Skeletal muscle satellite cell (primary cell): ENCODE data around the gene PREB.
"Not testable (repeated sequence)": the region's sequence is repeated elsewhere in the genome, so short reads cannot be mapped to it uniquely, and the experiment has no call there.

Source experiments
- H3K27me3 ChIP-seq: 2 replicates; pipeline ENCODE4 v1.7.0; 2013; ENCODE audit warnings: low read length; ENCODE audit not compliant: control insufficient read depth, insufficient read depth
- H3K36me3 ChIP-seq: 2 replicates; pipeline ENCODE4 v1.7.0; 2013; ENCODE audit warnings: mild to moderate bottlenecking, control low read depth, low read length; ENCODE audit not compliant: insufficient read depth
- H3K4me1 ChIP-seq: 2 replicates; pipeline ENCODE4 v1.7.0; 2013; ENCODE audit warnings: low read length; ENCODE audit not compliant: control insufficient read depth, insufficient read depth
- H3K4me2 ChIP-seq: 2 replicates; pipeline ENCODE4 v1.7.0; 2013; ENCODE audit warnings: mild to moderate bottlenecking, low read length
- H3K4me3 ChIP-seq: 2 replicates; pipeline ENCODE4 v1.7.0; 2013; ENCODE audit warnings: low read length
- H3K9ac ChIP-seq: 2 replicates; pipeline ENCODE4 v1.7.0; 2013; ENCODE audit warnings: mild to moderate bottlenecking, low read depth, low read length, moderate library complexity
- H3K9me3 ChIP-seq: replicated peaks from 2 replicates; pipeline ENCODE4 v1.7.0; 2013; ENCODE audit warnings: mild to moderate bottlenecking, control low read depth, low read length

Gene PREB

DNA sequence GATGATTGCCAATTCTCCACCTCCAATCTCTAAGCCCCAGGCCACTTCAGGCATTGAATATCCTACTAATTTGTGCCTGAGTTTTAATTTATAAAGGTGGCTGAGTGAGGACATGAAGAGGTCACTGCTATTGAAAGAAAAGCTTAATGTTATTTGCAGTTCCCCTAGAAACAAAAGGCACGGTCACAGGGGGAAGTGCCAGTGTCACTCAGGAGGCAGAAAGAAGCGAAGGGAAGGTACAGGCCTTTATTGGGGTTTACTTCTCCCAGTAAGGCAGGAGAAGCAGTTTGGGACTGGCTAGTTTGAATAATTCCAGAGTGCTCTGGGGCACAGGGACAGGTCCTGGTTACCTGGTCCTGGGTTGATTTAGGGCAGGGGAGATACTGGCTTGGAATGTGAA is 12.5 kb downstream of the PREB start:
- Histone ChIP-seq H3K4me1 (peaks cover 13% of the 10 kb centered on the region), H3K36me3 (no peaks in the 10 kb centered on the region), H3K9me3 (no peaks in the 10 kb centered on the region), H3K4me3 (no peak overlapping the region), H3K27me3 (peaks cover 47% of the 10 kb centered on the region), H3K4me2 (no peak overlapping the region), H3K9ac (no peak overlapping the region)

DNA sequence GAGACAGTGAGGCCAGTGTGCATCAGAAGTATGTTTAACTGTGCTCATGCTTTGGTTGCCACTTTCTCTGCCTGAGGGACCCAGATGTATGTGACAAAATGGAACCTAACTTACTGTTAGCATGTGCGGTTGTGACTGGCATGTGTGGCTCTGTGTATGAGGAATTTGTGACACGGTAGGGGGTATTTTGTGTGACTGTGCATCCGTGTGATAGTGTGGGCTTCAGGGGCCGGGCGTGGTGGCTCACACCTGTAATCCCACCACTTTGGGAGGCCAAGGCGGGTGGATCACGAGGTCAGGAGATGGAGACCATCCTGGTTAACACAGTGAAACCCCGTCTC is 15.1 kb downstream of the PREB start:
- peak overlapping the region; percentile 96 for H3K4me2 ChIP-seq
- H3K4me3 ChIP-seq = peak overlapping the region; percentile 71
- H3K9me3 ChIP-seq, H3K9ac ChIP-seq, H3K36me3 ChIP-seq: not testable (repeated sequence)
- H3K27me3 ChIP-seq = peaks cover 56% of the 10 kb centered on the region
- H3K4me1 ChIP-seq = peaks cover 13% of the 10 kb centered on the region

DNA sequence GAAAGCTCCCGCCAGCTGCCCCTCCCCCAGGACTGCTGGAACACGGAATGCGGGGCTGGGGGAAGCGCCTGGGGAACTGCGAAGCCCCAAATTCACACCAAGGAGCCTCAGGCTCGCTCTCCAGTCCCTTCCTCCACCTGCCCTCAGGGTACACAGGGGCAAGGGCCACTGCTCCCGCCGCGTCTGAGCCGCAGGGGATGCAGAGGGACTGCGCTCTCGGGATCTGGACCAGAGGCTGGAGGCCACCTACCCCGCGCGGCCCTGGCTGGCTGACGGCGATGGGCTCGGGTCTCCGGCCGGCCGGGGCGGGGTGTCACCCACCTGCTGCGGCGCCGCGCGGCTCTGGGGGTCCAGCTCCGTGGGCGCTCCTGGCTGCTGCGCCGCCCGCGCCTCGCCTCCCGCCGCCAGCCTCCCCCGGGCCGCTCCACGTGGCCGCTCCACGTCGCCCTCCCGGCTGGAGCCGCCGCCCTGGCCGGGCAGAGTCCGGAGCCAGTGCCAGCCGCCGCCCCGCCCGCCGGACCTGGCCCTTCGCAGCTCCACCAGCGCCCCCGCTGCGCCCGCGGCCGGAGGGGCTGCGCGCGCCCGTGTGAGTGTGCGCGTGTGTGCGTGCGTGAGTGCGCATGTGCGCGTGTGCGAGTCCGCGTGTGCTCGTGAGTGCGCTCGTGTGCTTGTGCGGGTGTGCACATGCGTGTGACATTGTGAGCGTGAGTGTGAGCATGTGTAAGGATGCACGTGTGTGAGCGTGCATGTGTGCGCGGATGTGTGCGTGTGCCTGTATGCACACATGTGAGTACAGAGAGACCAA is 15.7 kb downstream of the PREB start, which contains the start of gene CGREF1:
CGREF1 (minus strand) TSS at position 604 of the 805 bp plus-strand sequence. CDS start 14,762 bp downstream, outside the sequence.
- peak within 1 kb of the TSS; percentile 71 for H3K4me3 ChIP-seq
- H3K9ac ChIP-seq = no peak within 1 kb of the TSS
- peak within 1 kb of the TSS; percentile 96 for H3K4me2 ChIP-seq
- no peaks in the 10 kb centered on the region for H3K36me3 ChIP-seq
- peaks cover 58% of the 10 kb centered on the region for H3K27me3 ChIP-seq
- H3K4me1 ChIP-seq = peaks cover 13% of the 10 kb centered on the region
- H3K9me3 ChIP-seq = no peaks in the 10 kb centered on the region

DNA sequence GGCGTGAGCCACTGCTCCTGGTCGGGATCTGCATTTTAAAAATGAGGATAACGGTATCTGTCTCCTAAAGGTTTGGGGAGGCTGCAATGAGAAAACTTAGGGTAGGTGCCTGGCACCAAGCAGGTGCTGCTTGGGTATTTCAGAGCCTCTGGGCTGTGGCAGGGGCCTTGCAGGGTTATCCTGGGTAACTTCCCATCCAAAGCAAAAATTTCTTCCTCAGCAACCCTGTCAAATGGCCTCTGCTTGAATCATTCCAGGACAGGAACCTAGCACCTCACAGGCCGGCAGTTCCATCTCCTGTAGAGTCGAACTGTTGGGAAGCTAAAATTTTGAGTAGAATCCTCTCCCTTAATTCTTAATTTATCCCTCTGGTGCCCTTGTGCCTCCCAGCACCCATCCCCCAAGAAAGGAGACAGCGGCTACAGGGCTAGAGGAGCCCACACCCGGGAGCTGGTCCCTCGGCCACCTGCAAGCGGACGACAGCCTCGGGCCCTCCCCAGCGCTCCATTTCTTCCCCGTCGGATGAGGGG is 16.4 kb downstream of the PREB start:
- no peak overlapping the region for H3K9ac ChIP-seq
- no peaks in the 10 kb centered on the region for H3K36me3 ChIP-seq
- peak overlapping the region; percentile 71 for H3K4me3 ChIP-seq
- peak overlapping the region; percentile 96 for H3K4me2 ChIP-seq
- peaks cover 9% of the 10 kb centered on the region for H3K4me1 ChIP-seq
- H3K9me3 ChIP-seq = no peaks in the 10 kb centered on the region
- H3K27me3 ChIP-seq = peaks cover 61% of the 10 kb centered on the region

DNA sequence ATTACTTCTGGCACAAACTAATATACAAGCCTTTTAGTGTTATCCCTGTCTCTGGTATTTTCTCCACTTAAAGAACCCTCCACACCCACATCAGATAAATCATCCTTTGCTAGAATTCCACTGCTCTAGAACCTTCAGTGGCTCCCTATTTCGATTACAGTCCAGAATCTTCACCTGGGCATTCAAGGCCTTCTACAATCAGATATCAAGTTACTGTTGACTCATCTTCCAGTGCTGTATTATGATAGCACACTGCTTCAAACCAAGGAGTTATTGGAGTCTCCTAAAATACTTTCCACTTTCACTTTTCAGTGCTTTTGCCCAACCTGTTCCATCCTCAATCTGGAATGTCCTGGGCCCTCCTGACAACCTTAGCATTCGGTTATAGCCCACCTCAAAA is 18.9 kb downstream of the PREB start:
- H3K36me3 ChIP-seq = no peaks in the 10 kb centered on the region
- H3K4me2 ChIP-seq = no peak overlapping the region
- H3K9me3 ChIP-seq = no peaks in the 10 kb centered on the region
- H3K27me3 ChIP-seq = peaks cover 51% of the 10 kb centered on the region
- H3K4me1 ChIP-seq = peaks cover 9% of the 10 kb centered on the region
- no peak overlapping the region for H3K4me3 ChIP-seq
- H3K9ac ChIP-seq = no peak overlapping the region

DNA sequence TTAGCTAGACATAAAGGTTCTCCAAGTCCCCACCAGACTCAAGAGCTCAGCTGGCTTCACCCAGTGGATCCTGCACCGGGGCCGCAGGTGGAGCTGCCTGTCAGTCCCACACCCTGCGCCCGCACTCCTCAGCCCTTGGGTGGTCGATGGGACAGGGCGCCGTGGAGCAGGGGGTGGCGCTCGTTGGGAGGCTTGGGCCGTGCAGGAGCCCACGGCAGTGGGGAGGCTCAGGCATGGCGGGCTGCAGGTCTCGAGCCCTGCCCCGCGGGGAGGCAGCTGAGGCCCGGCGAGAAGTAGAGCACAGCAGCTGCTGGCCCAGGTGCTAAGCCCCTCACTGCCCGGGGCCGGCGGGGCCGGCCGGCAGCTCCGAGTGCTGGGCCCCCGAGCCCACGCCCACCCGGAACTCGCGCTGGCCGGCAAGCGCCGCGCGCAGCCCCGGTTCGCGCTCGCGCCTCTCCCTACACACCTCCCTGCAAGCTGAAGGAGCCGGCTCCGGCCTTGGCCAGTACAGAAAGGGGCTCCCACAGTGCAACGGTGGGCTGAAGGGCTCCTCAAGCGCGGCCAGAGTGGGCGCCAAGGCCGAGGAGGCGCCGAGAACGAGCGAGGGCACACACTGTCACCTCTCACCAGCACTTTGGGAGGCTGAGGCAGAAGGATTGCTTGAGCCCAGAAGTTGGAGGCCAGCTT is 22.9 kb downstream of the PREB start:
- H3K36me3 ChIP-seq, H3K9ac ChIP-seq, H3K4me1 ChIP-seq, H3K9me3 ChIP-seq, H3K4me2 ChIP-seq, H3K4me3 ChIP-seq: not testable (repeated sequence)
- H3K27me3 ChIP-seq = peaks cover 27% of the 10 kb centered on the region

DNA sequence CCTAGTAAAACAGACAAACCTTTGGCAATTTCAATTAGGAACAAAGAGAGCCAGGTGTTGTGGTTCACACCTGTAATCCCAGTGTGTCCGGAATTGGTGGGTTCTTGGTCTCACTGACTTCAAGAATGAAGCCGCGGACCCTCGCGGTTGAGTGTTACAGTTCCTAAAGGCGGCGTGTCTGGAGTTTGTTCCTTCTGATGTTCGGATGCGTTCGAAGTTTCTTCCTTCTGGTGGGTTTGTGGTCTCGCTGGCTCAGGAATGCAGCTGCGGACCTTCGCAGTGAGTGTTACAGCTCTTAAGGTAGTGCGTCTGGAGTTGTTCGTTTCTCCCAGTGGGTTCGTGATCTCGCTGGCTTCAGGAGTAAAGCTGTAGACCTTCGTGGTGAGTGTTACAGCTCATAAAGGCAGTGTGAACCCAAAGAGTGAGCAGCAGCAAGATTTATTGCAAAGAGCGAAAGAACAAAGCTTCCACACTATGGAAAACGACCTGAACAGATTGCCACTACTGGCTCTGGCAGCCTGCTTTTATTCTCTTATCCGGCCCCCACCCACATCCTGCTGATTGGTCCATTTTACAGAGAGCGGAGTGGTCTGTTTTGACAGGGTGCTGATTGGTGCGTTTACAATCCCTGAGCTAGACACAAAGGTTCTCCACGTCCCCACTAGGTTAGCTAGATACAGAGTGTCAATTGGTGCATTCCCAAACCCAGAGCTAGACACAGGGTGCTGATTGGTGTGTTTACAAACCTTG is 23.7 kb downstream of the PREB start:
- H3K27me3 ChIP-seq = peaks cover 33% of the 10 kb centered on the region
- not testable (repeated sequence) for H3K9ac ChIP-seq, H3K36me3 ChIP-seq

DNA sequence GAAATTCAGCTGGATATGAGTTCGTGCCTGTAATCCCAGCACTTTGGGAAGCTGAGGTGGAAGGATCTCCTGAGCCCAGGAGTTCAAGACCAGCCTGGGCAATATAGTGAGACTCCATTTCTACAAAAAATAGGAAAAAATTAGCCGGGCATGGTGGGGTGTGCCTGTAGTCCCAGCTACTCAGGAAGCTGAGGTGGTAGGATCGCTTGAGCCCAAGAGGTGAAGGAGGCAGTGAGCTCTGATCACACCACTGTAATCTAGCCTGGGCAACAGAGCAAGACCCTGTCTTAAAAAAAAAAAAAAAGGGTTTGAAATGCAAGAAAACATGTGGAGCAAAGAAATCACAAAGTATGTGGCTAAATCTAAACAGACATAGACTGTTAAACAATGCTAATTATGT is 25.4 kb downstream of the PREB start:
- Histone ChIP-seq H3K9ac (no peak overlapping the region), H3K4me2 (no peak overlapping the region), H3K9me3 (no peaks in the 10 kb centered on the region), H3K4me3 (no peak overlapping the region), H3K36me3 (no peaks in the 10 kb centered on the region), H3K4me1 (no peaks in the 10 kb centered on the region), H3K27me3 (peaks cover 35% of the 10 kb centered on the region)

More for the DNA sequence above, 23.7 kb downstream of the PREB start:
- not testable (repeated sequence) for H3K4me1 ChIP-seq, H3K4me2 ChIP-seq, H3K4me3 ChIP-seq, H3K9me3 ChIP-seq

DNA sequence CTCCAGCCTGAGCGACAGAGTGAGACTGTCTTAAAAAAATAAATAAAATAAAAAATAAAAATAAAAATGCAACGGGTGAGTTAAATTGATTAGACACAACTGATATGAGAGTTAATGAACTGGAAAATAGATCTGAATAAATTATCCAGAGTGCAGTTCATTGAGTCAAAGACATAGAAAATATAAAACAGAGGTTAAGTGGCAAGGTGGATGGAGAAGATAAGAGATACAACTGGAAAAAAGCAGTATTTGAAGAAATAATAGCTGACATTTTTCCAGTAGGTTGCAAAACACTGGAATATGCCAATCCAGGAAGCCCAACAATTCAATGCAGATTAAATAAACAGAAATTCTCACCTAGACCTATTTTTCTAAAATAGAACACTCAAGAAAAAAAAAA is 26.2 kb downstream of the PREB start:
- H3K4me1 ChIP-seq = no peaks in the 10 kb centered on the region
- no peak overlapping the region for H3K4me3 ChIP-seq
- H3K4me2 ChIP-seq = no peak overlapping the region
- peaks cover 32% of the 10 kb centered on the region for H3K27me3 ChIP-seq
- H3K9ac ChIP-seq = no peak overlapping the region
- H3K36me3 ChIP-seq = no peaks in the 10 kb centered on the region
- H3K9me3 ChIP-seq = no peaks in the 10 kb centered on the region

DNA sequence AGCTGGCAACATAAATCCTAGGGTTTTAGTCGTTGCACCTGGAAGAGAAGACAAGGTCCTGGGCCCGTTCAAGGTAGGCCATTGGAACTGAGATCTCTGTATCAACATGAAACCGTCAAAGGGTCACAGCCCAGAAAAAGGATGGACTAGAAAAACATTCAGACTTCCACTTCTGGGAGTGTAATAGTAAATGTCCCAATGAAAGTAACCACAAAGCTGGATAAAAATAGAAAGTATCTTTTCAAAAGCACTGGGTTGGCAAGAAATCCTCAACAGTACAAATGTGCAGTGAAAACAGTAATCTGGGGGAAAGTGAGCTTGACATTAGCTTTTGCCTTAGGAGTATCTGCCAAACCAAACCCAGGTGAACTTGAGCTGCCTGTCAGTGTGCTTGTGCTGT is 28.5 kb downstream of the PREB start:
- H3K4me3 ChIP-seq = no peak overlapping the region
- no peak overlapping the region for H3K9ac ChIP-seq
- H3K9me3 ChIP-seq = no peaks in the 10 kb centered on the region
- H3K36me3 ChIP-seq = no peaks in the 10 kb centered on the region
- no peaks in the 10 kb centered on the region for H3K4me1 ChIP-seq
- H3K4me2 ChIP-seq = no peak overlapping the region
- H3K27me3 ChIP-seq = peaks cover 39% of the 10 kb centered on the region

DNA sequence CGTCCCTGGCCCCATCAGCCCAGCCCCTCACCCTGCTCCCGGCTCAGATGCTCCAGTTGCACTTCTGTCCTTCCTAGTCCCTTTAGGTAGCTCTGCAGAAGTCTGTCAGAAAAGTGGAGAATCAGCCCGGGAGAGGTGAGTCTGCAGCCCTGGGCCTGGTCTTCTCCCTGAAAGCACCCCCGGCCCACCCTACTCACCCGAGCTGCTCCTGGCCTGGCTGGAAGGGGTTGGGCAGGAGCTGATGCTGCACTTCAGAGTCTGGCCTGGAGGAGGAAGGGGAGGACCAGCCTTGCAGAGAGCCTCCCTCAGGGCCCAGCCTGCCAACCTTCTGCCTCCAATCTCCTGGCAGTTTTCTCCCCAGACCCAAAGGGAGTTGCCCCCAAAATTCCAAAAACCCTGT is 32.1 kb downstream of the PREB start:
- Histone ChIP-seq H3K4me3 (no peak overlapping the region), H3K4me1 (no peaks in the 10 kb centered on the region), H3K27me3 (peaks cover 39% of the 10 kb centered on the region), H3K9me3 (no peaks in the 10 kb centered on the region), H3K36me3 (no peaks in the 10 kb centered on the region), H3K4me2 (no peak overlapping the region), H3K9ac (no peak overlapping the region)
